ENCODE measurements around the gene RSRP1. TPM values are rescaled to one million over a fixed set of nuclear protein-coding genes. Genes with fewer than 3 reads are reported as not detected.

The RSRP1 gene
- total and polyA plus RNA-seq, 2 of the 8 experiments (the other 6 are each of a cell fraction or from before 2014, with no cell fraction given): 32.9 to 59.4 TPM

DNA sequence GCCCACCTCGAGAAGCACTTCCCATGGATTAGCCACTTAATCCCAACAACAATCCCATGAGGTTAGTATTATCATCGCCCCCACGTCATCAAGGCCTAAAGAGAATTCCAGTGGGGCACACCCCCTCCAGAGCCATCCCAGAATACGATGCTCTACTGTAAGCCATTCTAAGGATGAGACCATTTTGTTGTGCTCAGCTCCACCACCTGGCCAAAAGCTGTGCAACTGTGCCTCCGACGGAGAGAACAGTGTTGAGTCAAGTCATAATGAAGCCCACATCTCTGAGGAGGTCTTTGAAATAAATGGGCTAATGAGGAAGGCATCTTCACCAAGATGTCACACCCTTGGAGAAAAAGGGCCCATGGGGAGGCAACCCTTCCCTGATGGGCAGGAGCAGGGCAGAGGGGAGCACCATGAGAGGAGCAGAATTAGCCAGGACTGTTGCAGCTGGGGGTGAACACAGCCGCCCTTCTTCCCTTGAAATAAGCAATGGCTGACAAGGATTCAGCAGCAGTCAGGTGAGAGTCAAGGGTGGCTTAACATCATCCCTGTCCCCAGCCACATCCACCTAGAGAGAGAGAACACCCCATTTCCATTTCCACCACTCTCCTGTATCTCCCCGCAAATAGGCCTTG is 29.5 kb downstream of the RSRP1 start:
- H3K4me3 ChIP-seq (ENCODE audit: extremely low read depth in 1 of 4, insufficient read depth in 2 of 4, low read depth in 3 of 4, low read length in 4 of 4): no peak overlapping the region
- no peak overlapping the region for H2AK5ac ChIP-seq (ENCODE audit: low read depth, low read length)
- H3K4me2 ChIP-seq (ENCODE audit: insufficient read depth in 1 of 2, low read depth in 2 of 2, low read length in 2 of 2): no peak overlapping the region
- DNase-seq (ENCODE audit: low read depth in 1 of 2, low spot score in 2 of 2) (no peak), FAIRE-seq (no peak)
- H3K23ac ChIP-seq (ENCODE audit: insufficient read length): no peak overlapping the region
- no peak overlapping the region for H2BK120ac ChIP-seq (replicated peaks; ENCODE audit: low read depth, low read length)
- H3K36me3 ChIP-seq (ENCODE audit: control insufficient read depth in 2 of 4, insufficient read depth in 4 of 4, low read length in 3 of 4): peaks cover 2 to 13% (median 4%) of the 10 kb centered on the region in 4 experiments; a peak in 6 of 8 replicates
- H3K23me2 ChIP-seq (ENCODE audit: low read depth, low read length): no peaks in the 10 kb centered on the region
- no peaks in the 10 kb centered on the region for H3K79me1 ChIP-seq (ENCODE audit: low read depth, low read length)
- ChIA-PET POLR2A (ENCODE audit: partially characterized antibody) (interaction anchor here (1.2 to 2.4 kb wide), 2 partner anchors 14 to 338 kb away, joined by 3 to 11 read pairs; partner anchors contain the start of gene SYF2), CTCF (ENCODE audit: partially characterized antibody) (interaction anchor here (0.5 to 1.7 kb wide), 6 partner anchors 15 to 305 kb away, joined by 3 to 4 read pairs (median 4); partner anchors contain the start of gene SYF2)
- H4K8ac ChIP-seq (ENCODE audit: extremely low read depth, insufficient read depth, low read length): no peak overlapping the region
- 88% methylated on average over 8 of the region's 8 CpGs; no CpG with 5 or more reads in 1 of the 2 experiments for WGBS, 2 experiments (ENCODE audit: extremely low coverage in 1 of 2, insufficient coverage in 1 of 2, insufficient read length in 1 of 2, insufficient replicate concordance in 2 of 2, low coverage in 1 of 2, low lambda C conversion rate in 2 of 2, missing lambda C conversion rate in 1 of 2)
- H2BK5ac ChIP-seq (ENCODE audit: low read depth, low read length): no peak overlapping the region
- H3K56ac ChIP-seq (replicated peaks; ENCODE audit: insufficient read length, low read depth, low read length): no peak overlapping the region
- no peaks in the 10 kb centered on the region for H4K20me1 ChIP-seq (replicated peaks in 1 of 2; ENCODE audit: control insufficient read depth in 1 of 2, insufficient read depth in 2 of 2, low read length in 2 of 2)
- H3K9ac ChIP-seq (replicated peaks in 1 of 4; ENCODE audit: extremely low read depth in 1 of 4, low read depth in 3 of 4, low read length in 3 of 4): no peak overlapping the region
- no peak overlapping the region for H3K4ac ChIP-seq (replicated peaks; ENCODE audit: insufficient read length, low read depth, low read length)
- no peaks in the 10 kb centered on the region for H3K27me3 ChIP-seq (replicated peaks in 1 of 4; ENCODE audit: control insufficient read depth in 3 of 4, extremely low read depth in 1 of 4, insufficient read depth in 3 of 4, low read length in 3 of 4)
- no peaks in the 10 kb centered on the region for H3K79me2 ChIP-seq (ENCODE audit: control insufficient read depth in 1 of 2, insufficient read depth in 2 of 2, low read length in 2 of 2)
- no peak overlapping the region for H3K27ac ChIP-seq (ENCODE audit: low read depth, low read length)
- no peak overlapping the region for H2BK15ac ChIP-seq (ENCODE audit: low read length)
- no peak overlapping the region for H2BK12ac ChIP-seq (ENCODE audit: low read depth, low read length)
- TF ChIP-seq SRF (IDR thresholded peaks at IDR 0.05; ENCODE audit: low read depth, low read length) (no peak), JUN (IDR thresholded peaks at IDR 0.05; ENCODE audit: low read depth, low read length) (no peak), RAD21 (IDR thresholded peaks at IDR 0.05 in 1 of 2, conservative IDR thresholded peaks at IDR 0.05 in 1 of 2; ENCODE audit: low read depth in 2 of 2, low read length in 2 of 2) (peak; percentile 32 to 42; a peak in 3 of 4 replicates)
- TF ChIP-seq, protein P1, sequence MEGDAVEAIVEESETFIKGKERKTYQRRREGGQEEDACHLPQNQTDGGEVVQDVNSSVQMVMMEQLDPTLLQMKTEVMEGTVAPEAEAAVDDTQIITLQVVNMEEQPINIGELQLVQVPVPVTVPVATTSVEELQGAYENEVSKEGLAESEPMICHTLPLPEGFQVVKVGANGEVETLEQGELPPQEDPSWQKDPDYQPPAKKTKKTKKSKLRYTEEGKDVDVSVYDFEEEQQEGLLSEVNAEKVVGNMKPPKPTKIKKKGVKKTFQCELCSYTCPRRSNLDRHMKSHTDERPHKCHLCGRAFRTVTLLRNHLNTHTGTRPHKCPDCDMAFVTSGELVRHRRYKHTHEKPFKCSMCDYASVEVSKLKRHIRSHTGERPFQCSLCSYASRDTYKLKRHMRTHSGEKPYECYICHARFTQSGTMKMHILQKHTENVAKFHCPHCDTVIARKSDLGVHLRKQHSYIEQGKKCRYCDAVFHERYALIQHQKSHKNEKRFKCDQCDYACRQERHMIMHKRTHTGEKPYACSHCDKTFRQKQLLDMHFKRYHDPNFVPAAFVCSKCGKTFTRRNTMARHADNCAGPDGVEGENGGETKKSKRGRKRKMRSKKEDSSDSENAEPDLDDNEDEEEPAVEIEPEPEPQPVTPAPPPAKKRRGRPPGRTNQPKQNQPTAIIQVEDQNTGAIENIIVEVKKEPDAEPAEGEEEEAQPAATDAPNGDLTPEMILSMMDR (IDR thresholded peaks at IDR 0.05; ENCODE audit: control extremely low read depth in 1 of 3, insufficient read depth in 1 of 3, low read depth in 1 of 3, low read length in 3 of 3): peak in 2 of 3 experiments; percentile 22 to 28; a peak in 2 of 4 replicates
- no peak overlapping the region for H2BK20ac ChIP-seq (ENCODE audit: low read length)
- no peak overlapping the region for H3K14ac ChIP-seq (ENCODE audit: insufficient read length)
- H3K9me3 ChIP-seq (ENCODE audit: insufficient read depth in 2 of 2, low read depth in 1 of 2, low read length in 1 of 2): no peaks in the 10 kb centered on the region
- no peak overlapping the region for H4K5ac ChIP-seq (ENCODE audit: insufficient read length, low read depth, low read length)
- no peak overlapping the region for H3K18ac ChIP-seq (ENCODE audit: extremely low read depth, low read length)
- no peak overlapping the region for H4K91ac ChIP-seq (replicated peaks; ENCODE audit: insufficient read length, low read length)
- no peaks in the 10 kb centered on the region for H3K4me1 ChIP-seq (replicated peaks in 1 of 4; ENCODE audit: control insufficient read depth in 3 of 4, insufficient read depth in 4 of 4, low read length in 3 of 4)
- no peak overlapping the region for H2AFZ ChIP-seq (ENCODE audit: low read length)
